ENCODE data around the gene DTWD1. TPM values are rescaled to one million over a fixed set of nuclear protein-coding genes. Genes with fewer than 3 reads are reported as not detected.

The DTWD1 gene
- total RNA-seq, 3 donors from 2014 or later (not counting 1 experiment from before 2014, with no cell fraction given), result 10.0 to 14.1 (median 12.3) TPM

DNA sequence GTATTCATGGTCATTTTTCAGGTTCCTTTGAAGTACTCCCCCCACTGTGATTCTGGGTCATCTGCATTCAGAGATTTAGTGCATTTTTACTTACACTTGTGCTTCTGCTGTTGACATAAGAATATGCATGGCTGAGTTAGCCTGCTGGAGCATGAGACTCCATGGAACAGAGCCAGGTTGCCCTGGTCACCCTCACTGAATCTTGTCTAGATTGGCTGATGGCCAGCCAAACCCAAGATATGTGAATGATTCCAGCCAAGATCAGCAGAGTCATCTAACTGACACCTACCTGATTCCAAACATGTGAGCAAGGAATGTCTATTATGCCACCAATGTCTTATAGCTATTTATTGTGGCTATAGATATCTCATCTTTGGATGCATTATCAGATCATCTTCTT lies 25.1 kb downstream of the DTWD1 start:
- H3K27me3 Mint-ChIP-seq (ENCODE audit: low read depth in 2 of 2), result no peaks in the 10 kb centered on the region
- H3K9me3 Mint-ChIP-seq, result no peaks in the 10 kb centered on the region
- H3K36me3 ChIP-seq (ENCODE audit: control insufficient read depth, insufficient read depth, low read length), result peaks cover 3% of the 10 kb centered on the region
- no peaks in the 10 kb centered on the region for H3K4me1 ChIP-seq (ENCODE audit: control insufficient read depth, insufficient read depth, low read length)
- H3K27ac ChIP-seq (ENCODE audit: low read length), result no peak overlapping the region
- no peak overlapping the region for H3K4me3 ChIP-seq (ENCODE audit: low read length)
- no peaks in the 10 kb centered on the region for H3K27me3 ChIP-seq (ENCODE audit: control insufficient read depth, insufficient read depth, low read length)
- H3K9me3 ChIP-seq (ENCODE audit: control insufficient read depth, insufficient read depth, low read length), result no peaks in the 10 kb centered on the region
- TF ChIP-seq, protein P1, sequence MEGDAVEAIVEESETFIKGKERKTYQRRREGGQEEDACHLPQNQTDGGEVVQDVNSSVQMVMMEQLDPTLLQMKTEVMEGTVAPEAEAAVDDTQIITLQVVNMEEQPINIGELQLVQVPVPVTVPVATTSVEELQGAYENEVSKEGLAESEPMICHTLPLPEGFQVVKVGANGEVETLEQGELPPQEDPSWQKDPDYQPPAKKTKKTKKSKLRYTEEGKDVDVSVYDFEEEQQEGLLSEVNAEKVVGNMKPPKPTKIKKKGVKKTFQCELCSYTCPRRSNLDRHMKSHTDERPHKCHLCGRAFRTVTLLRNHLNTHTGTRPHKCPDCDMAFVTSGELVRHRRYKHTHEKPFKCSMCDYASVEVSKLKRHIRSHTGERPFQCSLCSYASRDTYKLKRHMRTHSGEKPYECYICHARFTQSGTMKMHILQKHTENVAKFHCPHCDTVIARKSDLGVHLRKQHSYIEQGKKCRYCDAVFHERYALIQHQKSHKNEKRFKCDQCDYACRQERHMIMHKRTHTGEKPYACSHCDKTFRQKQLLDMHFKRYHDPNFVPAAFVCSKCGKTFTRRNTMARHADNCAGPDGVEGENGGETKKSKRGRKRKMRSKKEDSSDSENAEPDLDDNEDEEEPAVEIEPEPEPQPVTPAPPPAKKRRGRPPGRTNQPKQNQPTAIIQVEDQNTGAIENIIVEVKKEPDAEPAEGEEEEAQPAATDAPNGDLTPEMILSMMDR (IDR thresholded peaks at IDR 0.05), result no peak
- H3K4me3 Mint-ChIP-seq, result no peak overlapping the region
- H3K4me1 Mint-ChIP-seq, result no peaks in the 10 kb centered on the region
- intact Hi-C loops (cut with micrococcal nuclease), result no loop called here
- H3K36me3 Mint-ChIP-seq, result no peaks in the 10 kb centered on the region
- no peak overlapping the region for H3K27ac Mint-ChIP-seq
- ATAC-seq (no peak), DNase-seq (no peak)

DNA sequence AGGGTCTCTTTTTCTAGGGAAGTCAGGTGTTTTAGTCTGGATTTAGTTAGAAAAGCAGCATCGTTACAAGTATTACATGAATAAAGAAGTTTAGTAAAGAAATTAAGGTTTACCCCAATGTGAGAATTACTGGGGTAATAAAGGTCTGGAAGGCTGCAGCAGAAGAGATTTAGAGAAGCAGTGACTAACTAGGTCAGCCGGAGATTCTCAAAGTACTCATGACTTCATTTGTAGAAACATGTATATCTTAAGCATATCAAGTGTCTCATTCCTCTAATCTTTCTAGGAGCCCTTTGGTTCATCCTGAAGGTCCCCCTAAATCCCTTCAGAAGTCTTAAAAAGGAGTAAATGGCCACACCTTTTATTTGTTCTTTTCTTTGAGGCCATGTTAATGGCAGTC lies 26.0 kb downstream of the DTWD1 start:
- Mint-ChIP-seq H3K27me3 (ENCODE audit: low read depth in 2 of 2) (no peaks in the 10 kb centered on the region), H3K9me3 (no peaks in the 10 kb centered on the region), H3K4me1 (no peaks in the 10 kb centered on the region), H3K27ac (no peak overlapping the region), H3K36me3 (no peaks in the 10 kb centered on the region), H3K4me3 (no peak overlapping the region)
- Histone ChIP-seq H3K36me3 (ENCODE audit: control insufficient read depth, insufficient read depth, low read length) (no peaks in the 10 kb centered on the region), H3K27me3 (ENCODE audit: control insufficient read depth, insufficient read depth, low read length) (no peaks in the 10 kb centered on the region), H3K4me1 (ENCODE audit: control insufficient read depth, insufficient read depth, low read length) (no peaks in the 10 kb centered on the region), H3K4me3 (ENCODE audit: low read length) (no peak overlapping the region), H3K27ac (ENCODE audit: low read length) (no peak overlapping the region), H3K9me3 (ENCODE audit: control insufficient read depth, insufficient read depth, low read length) (no peaks in the 10 kb centered on the region)
- no peak for ATAC-seq
- intact Hi-C loops (cut with micrococcal nuclease), result no loop called here
- TF ChIP-seq, protein P1 (IDR thresholded peaks at IDR 0.05), result no peak
- WGBS (ENCODE audit: insufficient coverage), result 95% methylated on average over 2 of the region's 2 CpGs
- no peak for DNase-seq

DNA sequence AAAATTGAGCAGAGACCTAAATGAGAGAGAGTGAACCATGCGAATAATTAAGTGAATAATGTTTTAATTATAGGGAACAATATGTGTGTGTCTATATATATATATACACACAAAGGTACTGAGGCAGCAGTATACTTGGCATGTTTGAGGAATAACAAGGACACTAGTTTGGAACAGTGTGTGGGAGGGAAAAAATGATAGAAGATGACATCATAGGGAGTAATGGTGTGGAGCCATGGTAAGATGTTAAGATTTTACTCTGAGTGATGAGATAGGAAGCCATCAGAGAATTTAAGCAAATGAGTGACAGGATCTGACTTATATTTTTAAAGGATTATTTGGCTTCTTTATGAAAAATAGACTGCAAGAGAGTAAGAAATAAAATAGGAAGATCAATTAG lies 29.1 kb downstream of the DTWD1 start:
- no CpG with 5 or more reads among the region's 1 CpG for WGBS (ENCODE audit: insufficient coverage)
- Mint-ChIP-seq H3K4me1 (no peaks in the 10 kb centered on the region), H3K9me3 (peaks cover 2 to 7% of the 10 kb centered on the region in 2 donors), H3K27ac (no peak overlapping the region), H3K36me3 (peaks cover 11% of the 10 kb centered on the region), H3K4me3 (no peak overlapping the region), H3K27me3 (ENCODE audit: low read depth in 2 of 2) (peaks cover 0 to 9% of the 10 kb centered on the region in 2 donors)
- no peaks in the 10 kb centered on the region for H3K4me1 ChIP-seq (ENCODE audit: control insufficient read depth, insufficient read depth, low read length)
- ATAC-seq (no peak), DNase-seq (no peak)
- peaks cover 12% of the 10 kb centered on the region for H3K9me3 ChIP-seq (ENCODE audit: control insufficient read depth, insufficient read depth, low read length)
- H3K27ac ChIP-seq (ENCODE audit: low read length), result no peak overlapping the region
- no peaks in the 10 kb centered on the region for H3K36me3 ChIP-seq (ENCODE audit: control insufficient read depth, insufficient read depth, low read length)
- no peaks in the 10 kb centered on the region for H3K27me3 ChIP-seq (ENCODE audit: control insufficient read depth, insufficient read depth, low read length)
- intact Hi-C loops (cut with micrococcal nuclease), result no loop called here
- no peak overlapping the region for H3K4me3 ChIP-seq (ENCODE audit: low read length)
- TF ChIP-seq, protein P1 (IDR thresholded peaks at IDR 0.05), result no peak

DNA sequence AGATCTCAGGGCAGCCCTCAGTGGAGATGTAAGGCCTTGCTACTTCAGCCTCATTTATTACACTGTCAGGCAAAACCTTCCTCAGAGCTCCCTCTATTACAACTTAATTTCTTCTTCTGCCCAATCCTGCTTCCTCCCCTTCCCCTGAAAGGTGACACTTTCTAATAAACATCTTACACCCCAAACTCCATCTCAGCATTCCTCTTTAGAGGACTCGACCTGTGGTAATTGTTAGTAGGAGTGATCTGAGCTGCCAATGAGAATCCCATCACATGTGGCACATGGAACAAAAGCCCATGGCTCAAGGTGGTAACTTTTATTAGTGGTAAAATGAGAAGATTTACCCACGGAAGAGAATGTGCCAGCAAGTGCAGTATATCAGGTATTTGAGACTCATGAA lies 29.8 kb downstream of the DTWD1 start:
- ATAC-seq (no peak), DNase-seq (no peak)
- TF ChIP-seq, protein P1 (IDR thresholded peaks at IDR 0.05), result no peak
- H3K9me3 Mint-ChIP-seq, result peaks cover 2 to 7% of the 10 kb centered on the region in 2 donors
- Histone ChIP-seq H3K4me3 (ENCODE audit: low read length) (no peak overlapping the region), H3K27ac (ENCODE audit: low read length) (no peak overlapping the region), H3K36me3 (ENCODE audit: control insufficient read depth, insufficient read depth, low read length) (no peaks in the 10 kb centered on the region), H3K27me3 (ENCODE audit: control insufficient read depth, insufficient read depth, low read length) (no peaks in the 10 kb centered on the region), H3K9me3 (ENCODE audit: control insufficient read depth, insufficient read depth, low read length) (peaks cover 12% of the 10 kb centered on the region), H3K4me1 (ENCODE audit: control insufficient read depth, insufficient read depth, low read length) (no peaks in the 10 kb centered on the region)
- no peaks in the 10 kb centered on the region for H3K4me1 Mint-ChIP-seq
- 87% methylated on average over 1 of the region's 2 CpGs for WGBS (ENCODE audit: insufficient coverage)
- peaks cover 11% of the 10 kb centered on the region for H3K36me3 Mint-ChIP-seq
- H3K27me3 Mint-ChIP-seq (ENCODE audit: low read depth in 2 of 2), result peaks cover 0 to 9% of the 10 kb centered on the region in 2 donors
- H3K27ac Mint-ChIP-seq, result no peak overlapping the region
- H3K4me3 Mint-ChIP-seq, result no peak overlapping the region
- intact Hi-C loops (cut with micrococcal nuclease), result no loop called here

Data from natural killer cell (primary cell).